Neural cell (in vitro differentiated cells): ENCODE results near the gene DCPS. TPM values are rescaled to one million over a fixed set of nuclear protein-coding genes. Genes with fewer than 3 reads are reported as not detected.

ENCODE experiments used
- H2AFZ ChIP-seq: fragments of 200-600, 300-800 bp; sonication (generic), shearing (Covaris generic); 2 replicates; pipeline ENCODE4 v1.6.0; 2014; ENCODE audit warnings: low read depth, mild to moderate bottlenecking, antibody characterized with exemption, low read length, moderate library complexity
- H3F3A ChIP-seq: fragments of 200-600 bp; shearing (Covaris generic); 2 replicates; pipeline ENCODE4 v1.6.1; 2016; ENCODE audit warnings: mild to moderate bottlenecking, moderate library complexity, mixed read lengths, antibody characterized with exemption, low read length; ENCODE audit not compliant: insufficient read depth, poor library complexity, severe bottlenecking
- H3K27ac ChIP-seq: fragments of 200-600, 300-800 bp; sonication (generic), shearing (Covaris generic); 2 replicates; pipeline ENCODE4 v1.5.1; 2014; ENCODE audit warnings: mild to moderate bottlenecking, low read length, moderate library complexity
- H3K27me3 ChIP-seq: fragments of 300-800, 200-600 bp; sonication (generic), shearing (Covaris generic); 2 replicates; pipeline ENCODE4 v1.6.0; 2014; ENCODE audit warnings: mild to moderate bottlenecking, low read depth, low read length, moderate library complexity; ENCODE audit not compliant: insufficient read depth
- H3K36me3 ChIP-seq: fragments of 300-800, 200-600 bp; sonication (generic), shearing (Covaris generic); 2 replicates; pipeline ENCODE4 v1.5.1; 2014; ENCODE audit warnings: mild to moderate bottlenecking, antibody characterized with exemption, low read length, moderate library complexity; ENCODE audit not compliant: insufficient read depth
- H3K4me2 ChIP-seq: fragments of 300-800, 200-600 bp; sonication (generic), shearing (Covaris generic); 2 replicates; pipeline ENCODE4 v1.6.0; 2014; ENCODE audit warnings: mild to moderate bottlenecking, low read length
- H3K4me3 ChIP-seq: fragments of 300-800, 200-600 bp; sonication (generic), shearing (Covaris generic); 2 replicates; pipeline ENCODE4 v1.5.1; 2014; ENCODE audit warnings: mild to moderate bottlenecking, low read length, moderate library complexity
- H3K79me2 ChIP-seq: fragments of 200-600 bp; shearing (Covaris generic); replicated peaks from 2 replicates; pipeline ENCODE4 v1.6.0; 2014; ENCODE audit warnings: mild to moderate bottlenecking, low read length, moderate library complexity; ENCODE audit not compliant: insufficient read depth
- H3K9ac ChIP-seq: fragments of 300-800, 200-600 bp; sonication (generic), shearing (Covaris generic); 2 replicates; pipeline ENCODE4 v1.6.1; 2016; ENCODE audit warnings: mild to moderate bottlenecking, low read length, mixed read lengths
- H3K9me2 ChIP-seq: fragments of 200-600 bp; shearing (Covaris generic); 2 replicates; pipeline ENCODE4 v1.6.1; 2016; ENCODE audit warnings: mild to moderate bottlenecking, low read length, mixed read lengths; ENCODE audit not compliant: insufficient read depth
- H3K9me3 ChIP-seq: fragments of 200-600, 300-800 bp; sonication (generic), shearing (Covaris generic); 2 replicates; pipeline ENCODE4 v1.6.1; 2016; ENCODE audit warnings: mild to moderate bottlenecking, mixed run types, low read length, moderate library complexity, mixed read lengths
- H4K20me1 ChIP-seq: fragments of 200-600 bp; shearing (Covaris generic); 2 replicates; pipeline ENCODE4 v1.6.1; 2016; ENCODE audit warnings: mild to moderate bottlenecking, mixed run types; ENCODE audit not compliant: insufficient read depth
- CTCF ChIP-seq: fragments of 450-650 bp; IDR thresholded peaks from 2 replicates; pipeline ENCODE4 v1.5.1; 2014; ENCODE audit warnings: antibody characterized with exemption, mild to moderate bottlenecking, moderate library complexity; ENCODE audit not compliant: poor library complexity, severe bottlenecking
- EP300 ChIP-seq: fragments of 450-650 bp; conservative IDR thresholded peaks from 2 replicates; pipeline ENCODE4 v1.6.1; 2014; ENCODE audit warnings: antibody characterized with exemption, mild to moderate bottlenecking, moderate library complexity; ENCODE audit not compliant: poor library complexity, severe bottlenecking
- EZH2 ChIP-seq: fragments of 200-600, 300-800 bp; shearing (Covaris generic), sonication (generic); IDR thresholded peaks from 2 replicates; pipeline ENCODE4 v1.6.1; 2014; ENCODE audit warnings: antibody characterized with exemption, low read length, borderline replicate concordance, mild to moderate bottlenecking; ENCODE audit not compliant: insufficient read depth, poor library complexity, severe bottlenecking
- MXI1 ChIP-seq: fragments of 450-650 bp; conservative IDR thresholded peaks from 2 replicates; pipeline ENCODE4 v1.6.1; 2014; ENCODE audit warnings: antibody characterized with exemption, mild to moderate bottlenecking; ENCODE audit not compliant: poor library complexity, severe bottlenecking
- POLR2AphosphoS5 ChIP-seq: IDR thresholded peaks from 2 replicates; pipeline ENCODE4 v1.6.1; 2012
- RAD21 ChIP-seq: fragments of 450-650 bp; conservative IDR thresholded peaks from 2 replicates; pipeline ENCODE4 v1.6.1; 2014; ENCODE audit warnings: antibody characterized with exemption, mild to moderate bottlenecking, moderate library complexity
- REST ChIP-seq: IDR thresholded peaks from 2 replicates; pipeline ENCODE4 v1.6.1; 2012; ENCODE audit warnings: borderline replicate concordance
- SMC3 ChIP-seq: fragments of 450-650 bp; conservative IDR thresholded peaks from 2 replicates; pipeline ENCODE4 v1.6.1; 2014; ENCODE audit warnings: antibody characterized with exemption, mild to moderate bottlenecking, moderate library complexity; ENCODE audit not compliant: poor library complexity
- TAF1 ChIP-seq: IDR thresholded peaks from 2 replicates; pipeline ENCODE4 v1.6.1; 2012; ENCODE audit warnings: low read depth
- polyA plus RNA-seq: library from polyadenylated mRNA; depleted of rRNA; stranded (reverse); fragments of >200 nt; gene quantifications from 2 replicates; pipeline ENCODE4 v1.2.3, GENCODE V29; 2014

DCPS gene
- polyA plus RNA-seq, 1 donor from 2014 or later = 6.4 TPM

GRCh38 chr11:126311401-126312291 lies 7.8 kb downstream of the DCPS start (continued):
- no peak for TF ChIP-seq REST

GRCh38 chr11:126312961-126313360 lies 9.1 kb downstream of the DCPS start:
- no peak for TF ChIP-seq EP300
- TF ChIP-seq TAF1 = no peak
- TF ChIP-seq EZH2 = no peak
- TF ChIP-seq SMC3 = no peak
- no peak for TF ChIP-seq POLR2AphosphoS5
- no peak for TF ChIP-seq RAD21
- TF ChIP-seq MXI1 = no peak
- TF ChIP-seq REST = no peak
- no peaks in the 10 kb centered on the region for H3K79me2 ChIP-seq
- no peak overlapping the region for H3K4me2 ChIP-seq
- H3K9me3 ChIP-seq = no peaks in the 10 kb centered on the region
- H2AFZ ChIP-seq = no peak overlapping the region
- no peak overlapping the region for H3K9ac ChIP-seq
- no peaks in the 10 kb centered on the region for H3K9me2 ChIP-seq
- H4K20me1 ChIP-seq = no peaks in the 10 kb centered on the region
- H3K4me3 ChIP-seq = no peak overlapping the region
- H3F3A ChIP-seq = no peaks in the 10 kb centered on the region
- no peaks in the 10 kb centered on the region for H3K36me3 ChIP-seq
- H3K27ac ChIP-seq = no peak overlapping the region
- no peaks in the 10 kb centered on the region for H3K27me3 ChIP-seq

GRCh38 chr11:126313826-126314225 lies 10.0 kb downstream of the DCPS start:
- H3K9ac ChIP-seq = no peak overlapping the region
- H3K27me3 ChIP-seq = no peaks in the 10 kb centered on the region
- TF ChIP-seq TAF1 = no peak
- TF ChIP-seq MXI1 = no peak
- no peak for TF ChIP-seq SMC3
- TF ChIP-seq POLR2AphosphoS5 = no peak
- no peak for TF ChIP-seq RAD21
- no peak for TF ChIP-seq EP300
- TF ChIP-seq EZH2 = no peak
- TF ChIP-seq REST = no peak
- no peak for TF ChIP-seq CTCF
- no peaks in the 10 kb centered on the region for H3K79me2 ChIP-seq
- no peaks in the 10 kb centered on the region for H4K20me1 ChIP-seq
- no peaks in the 10 kb centered on the region for H3F3A ChIP-seq
- no peaks in the 10 kb centered on the region for H3K36me3 ChIP-seq
- H3K27ac ChIP-seq = no peak overlapping the region
- no peaks in the 10 kb centered on the region for H3K9me3 ChIP-seq
- no peaks in the 10 kb centered on the region for H3K9me2 ChIP-seq
- no peak overlapping the region for H3K4me3 ChIP-seq
- no peak overlapping the region for H3K4me2 ChIP-seq
- H2AFZ ChIP-seq = no peak overlapping the region
